ENCODE results near the gene IL4.

Gene IL4

DNA sequence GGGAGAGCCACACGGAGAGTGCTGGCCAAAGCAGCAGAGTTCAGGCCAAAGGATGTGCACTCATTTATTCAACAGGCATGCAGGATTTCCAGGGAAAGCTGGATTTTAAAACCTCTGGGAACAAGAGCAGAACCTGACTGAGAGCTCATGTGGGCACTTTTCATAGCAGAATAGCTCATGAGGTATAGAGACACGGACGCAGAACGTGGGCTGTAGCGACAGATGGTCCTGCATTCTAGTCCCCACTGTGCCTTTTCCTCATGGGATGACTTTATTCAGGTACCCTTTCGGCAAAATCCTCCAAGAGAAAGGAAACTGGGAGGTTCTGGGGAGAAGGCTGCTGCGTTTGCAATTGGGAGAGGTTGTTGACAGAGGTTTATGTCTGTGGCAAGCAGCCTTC lies 5.4 kb downstream of the IL4 start:
- Histone ChIP-seq H3K36me3 (ENCODE audit: control insufficient read depth, insufficient read depth, low read length) (no peaks in the 10 kb centered on the region), H2BK120ac (ENCODE audit: low read depth, low read length) (no peak overlapping the region), H4K5ac (ENCODE audit: low read length) (no peak overlapping the region), H3K9ac (ENCODE audit: low read length) (no peak overlapping the region), H3K4me1 (ENCODE audit: control insufficient read depth, low read depth, low read length) (no peaks in the 10 kb centered on the region), H3K56ac (ENCODE audit: low read length) (no peak overlapping the region), H3K79me2 (ENCODE audit: control insufficient read depth, insufficient read depth, low read length) (no peaks in the 10 kb centered on the region), H3K79me1 (ENCODE audit: low read length) (no peaks in the 10 kb centered on the region), H3K18ac (ENCODE audit: low read length) (no peak overlapping the region), H3K4me3 (ENCODE audit: low read length) (no peak overlapping the region), H3K4me2 (ENCODE audit: low read length) (no peak overlapping the region), H2BK15ac (replicated peaks; ENCODE audit: low read depth) (no peak overlapping the region), H2AK5ac (ENCODE audit: low read length) (no peak overlapping the region), H2BK5ac (ENCODE audit: low read length) (no peak overlapping the region), H4K8ac (ENCODE audit: low read depth, low read length) (no peak overlapping the region), H3K27me3 (ENCODE audit: insufficient read depth, low read length, poor library complexity) (no peaks in the 10 kb centered on the region), H3K27ac (ENCODE audit: low read depth, low read length) (no peak overlapping the region), H3K4ac (ENCODE audit: low read depth, low read length) (no peak overlapping the region), H3K23ac (ENCODE audit: low read length) (no peak overlapping the region)
- no peak for DNase-seq
- no CpG with 5 or more reads among the region's 7 CpGs for WGBS (ENCODE audit: extremely low coverage, insufficient coverage, low lambda C conversion rate)

DNA sequence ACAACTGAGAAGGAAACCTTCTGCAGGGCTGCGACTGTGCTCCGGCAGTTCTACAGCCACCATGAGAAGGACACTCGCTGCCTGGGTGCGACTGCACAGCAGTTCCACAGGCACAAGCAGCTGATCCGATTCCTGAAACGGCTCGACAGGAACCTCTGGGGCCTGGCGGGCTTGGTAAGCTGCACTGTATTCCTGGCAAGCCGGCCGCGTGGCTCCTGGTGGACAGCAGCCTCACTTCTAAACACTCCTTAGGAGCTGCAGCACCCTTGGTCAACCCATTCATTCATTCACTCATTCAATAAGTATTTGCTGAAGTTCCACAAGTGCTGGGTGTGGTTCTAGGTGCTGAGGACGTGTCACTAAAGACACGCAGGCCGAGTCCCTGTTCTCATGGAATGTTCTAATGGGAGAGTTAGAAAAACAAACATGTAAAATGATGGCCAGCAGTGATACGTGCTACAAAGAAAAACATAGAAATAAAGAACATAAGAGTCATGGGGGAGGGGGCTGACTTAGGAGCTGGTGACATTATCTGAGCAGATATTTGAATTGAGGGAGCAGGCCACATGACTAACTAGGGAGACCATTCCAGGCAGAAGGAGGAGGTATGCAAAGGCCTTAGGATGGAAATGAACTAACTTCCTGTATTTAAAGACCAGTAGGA lies 6.1 kb downstream of the IL4 start:
- Histone ChIP-seq H3K4ac (ENCODE audit: low read depth, low read length) (no peak overlapping the region), H4K5ac (ENCODE audit: low read length) (no peak overlapping the region), H3K4me2 (ENCODE audit: low read length) (no peak overlapping the region), H2BK15ac (replicated peaks; ENCODE audit: low read depth) (no peak overlapping the region), H2AK5ac (ENCODE audit: low read length) (no peak overlapping the region), H3K27me3 (ENCODE audit: insufficient read depth, low read length, poor library complexity) (no peaks in the 10 kb centered on the region), H3K4me3 (ENCODE audit: low read length) (no peak overlapping the region), H2BK120ac (ENCODE audit: low read depth, low read length) (no peak overlapping the region), H3K23ac (ENCODE audit: low read length) (no peak overlapping the region), H2BK5ac (ENCODE audit: low read length) (no peak overlapping the region), H4K8ac (ENCODE audit: low read depth, low read length) (no peak overlapping the region), H3K36me3 (ENCODE audit: control insufficient read depth, insufficient read depth, low read length) (no peaks in the 10 kb centered on the region), H3K79me1 (ENCODE audit: low read length) (no peaks in the 10 kb centered on the region), H3K9ac (ENCODE audit: low read length) (no peak overlapping the region), H3K79me2 (ENCODE audit: control insufficient read depth, insufficient read depth, low read length) (no peaks in the 10 kb centered on the region), H3K18ac (ENCODE audit: low read length) (no peak overlapping the region), H3K4me1 (ENCODE audit: control insufficient read depth, low read depth, low read length) (no peaks in the 10 kb centered on the region), H3K27ac (ENCODE audit: low read depth, low read length) (no peak overlapping the region), H3K56ac (ENCODE audit: low read length) (no peak overlapping the region)
- WGBS (ENCODE audit: extremely low coverage, insufficient coverage, low lambda C conversion rate) = no CpG with 5 or more reads among the region's 15 CpGs
- no peak for DNase-seq

DNA sequence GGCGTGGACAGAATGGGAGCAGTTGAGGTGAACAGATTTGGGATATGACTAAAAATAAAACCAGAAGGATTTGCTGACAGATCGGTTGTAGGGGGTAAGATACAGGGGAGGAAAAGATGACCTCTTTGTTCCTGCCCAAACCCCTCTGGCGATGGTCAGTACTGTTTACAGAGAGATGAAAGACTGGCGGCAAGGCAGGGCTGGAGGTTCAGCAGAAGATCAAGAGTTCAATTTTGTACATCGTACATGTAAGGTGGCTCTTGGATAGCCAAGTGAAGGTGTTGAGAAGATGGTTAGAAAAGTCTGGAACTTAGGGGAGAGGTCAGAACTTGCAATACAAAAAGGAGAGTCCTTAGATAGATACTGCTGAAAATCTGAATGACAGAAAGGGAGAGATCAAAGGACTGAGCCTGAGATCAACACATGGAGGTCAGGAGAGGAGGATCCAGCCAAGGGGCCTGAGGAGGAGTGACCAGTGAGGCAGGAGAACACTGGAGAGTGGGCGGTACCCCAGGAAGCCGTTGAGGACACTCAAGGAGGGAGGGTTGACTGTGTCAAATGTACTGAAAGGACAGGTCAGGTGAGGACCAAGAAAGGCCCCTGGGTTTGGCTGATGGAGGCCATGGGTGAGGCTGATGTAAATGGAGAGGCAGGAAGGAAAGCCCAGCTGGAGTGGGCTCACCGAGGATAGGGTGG lies 7.1 kb downstream of the IL4 start:
- H3K36me3 ChIP-seq (ENCODE audit: control insufficient read depth, insufficient read depth, low read length) = no peaks in the 10 kb centered on the region
- H3K4me3 ChIP-seq (ENCODE audit: low read length) = no peak overlapping the region
- H3K9ac ChIP-seq (ENCODE audit: low read length) = no peak overlapping the region
- no peak overlapping the region for H2BK5ac ChIP-seq (ENCODE audit: low read length)
- no peak overlapping the region for H3K4me2 ChIP-seq (ENCODE audit: low read length)
- no peak overlapping the region for H3K18ac ChIP-seq (ENCODE audit: low read length)
- no peaks in the 10 kb centered on the region for H3K27me3 ChIP-seq (ENCODE audit: insufficient read depth, low read length, poor library complexity)
- no peaks in the 10 kb centered on the region for H3K4me1 ChIP-seq (ENCODE audit: control insufficient read depth, low read depth, low read length)
- no CpG with 5 or more reads among the region's 8 CpGs for WGBS (ENCODE audit: extremely low coverage, insufficient coverage, low lambda C conversion rate)
- no peaks in the 10 kb centered on the region for H3K79me1 ChIP-seq (ENCODE audit: low read length)
- no peak overlapping the region for H3K4ac ChIP-seq (ENCODE audit: low read depth, low read length)
- H4K8ac ChIP-seq (ENCODE audit: low read depth, low read length) = no peak overlapping the region
- no peak overlapping the region for H3K56ac ChIP-seq (ENCODE audit: low read length)
- H2BK120ac ChIP-seq (ENCODE audit: low read depth, low read length) = no peak overlapping the region
- no peak overlapping the region for H3K23ac ChIP-seq (ENCODE audit: low read length)
- no peaks in the 10 kb centered on the region for H3K79me2 ChIP-seq (ENCODE audit: control insufficient read depth, insufficient read depth, low read length)
- no peak overlapping the region for H2AK5ac ChIP-seq (ENCODE audit: low read length)
- H4K5ac ChIP-seq (ENCODE audit: low read length) = no peak overlapping the region
- no peak for DNase-seq
- H2BK15ac ChIP-seq (replicated peaks; ENCODE audit: low read depth) = no peak overlapping the region
- no peak overlapping the region for H3K27ac ChIP-seq (ENCODE audit: low read depth, low read length)

DNA sequence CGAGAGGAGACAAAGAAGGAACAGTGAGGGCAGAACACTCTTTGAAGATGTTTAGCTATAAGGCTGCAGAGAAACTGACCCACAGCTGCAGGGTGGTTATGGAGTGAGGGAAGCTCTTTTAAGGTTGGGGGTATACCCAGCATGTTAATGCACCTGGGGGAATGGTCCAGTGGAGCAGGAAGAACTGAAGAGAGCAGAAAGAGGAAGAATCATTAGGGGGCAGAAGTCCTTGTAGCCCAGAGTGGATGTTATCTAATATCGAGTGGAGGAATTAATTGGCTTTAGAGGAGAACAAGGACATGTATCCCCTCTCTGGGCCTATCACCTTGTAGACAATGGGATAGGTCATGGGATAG lies 7.7 kb downstream of the IL4 start:
- Histone ChIP-seq H3K36me3 (ENCODE audit: control insufficient read depth, insufficient read depth, low read length) (no peaks in the 10 kb centered on the region), H2BK120ac (ENCODE audit: low read depth, low read length) (no peak overlapping the region), H3K4me1 (ENCODE audit: control insufficient read depth, low read depth, low read length) (no peaks in the 10 kb centered on the region), H4K8ac (ENCODE audit: low read depth, low read length) (no peak overlapping the region), H3K23ac (ENCODE audit: low read length) (no peak overlapping the region), H3K27ac (ENCODE audit: low read depth, low read length) (no peak overlapping the region), H3K4ac (ENCODE audit: low read depth, low read length) (no peak overlapping the region), H3K79me2 (ENCODE audit: control insufficient read depth, insufficient read depth, low read length) (no peaks in the 10 kb centered on the region), H3K27me3 (ENCODE audit: insufficient read depth, low read length, poor library complexity) (no peaks in the 10 kb centered on the region), H3K56ac (ENCODE audit: low read length) (no peak overlapping the region), H3K4me2 (ENCODE audit: low read length) (no peak overlapping the region), H2AK5ac (ENCODE audit: low read length) (no peak overlapping the region), H3K9ac (ENCODE audit: low read length) (no peak overlapping the region), H4K5ac (ENCODE audit: low read length) (no peak overlapping the region), H2BK5ac (ENCODE audit: low read length) (no peak overlapping the region), H3K79me1 (ENCODE audit: low read length) (no peaks in the 10 kb centered on the region), H2BK15ac (replicated peaks; ENCODE audit: low read depth) (no peak overlapping the region), H3K4me3 (ENCODE audit: low read length) (no peak overlapping the region), H3K18ac (ENCODE audit: low read length) (no peak overlapping the region)
- DNase-seq = no peak
- WGBS (ENCODE audit: extremely low coverage, insufficient coverage, low lambda C conversion rate) = no CpG with 5 or more reads among the region's 2 CpGs

DNA sequence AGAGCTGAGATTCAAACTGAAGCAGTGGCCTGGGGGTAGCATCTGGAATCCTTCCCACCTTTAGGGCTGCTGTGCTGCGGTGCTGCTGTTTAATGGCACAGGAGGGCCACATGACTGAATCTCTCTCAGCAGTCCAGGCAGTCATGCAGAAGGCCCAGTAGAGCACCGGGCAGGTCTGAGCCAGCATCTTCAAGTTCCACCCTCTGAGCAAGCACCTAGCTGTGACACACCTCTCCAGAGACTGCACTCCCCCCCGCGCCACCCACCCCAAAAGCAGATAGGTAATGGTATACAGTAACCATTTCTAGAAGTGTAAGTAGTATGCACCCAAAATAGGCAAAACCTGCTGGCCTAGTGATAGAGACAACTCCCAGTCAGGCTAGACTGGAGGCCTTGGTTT lies 8.2 kb downstream of the IL4 start:
- Histone ChIP-seq H4K5ac (ENCODE audit: low read length) (no peak overlapping the region), H3K4me3 (ENCODE audit: low read length) (no peak overlapping the region), H3K27me3 (ENCODE audit: insufficient read depth, low read length, poor library complexity) (no peaks in the 10 kb centered on the region), H2BK5ac (ENCODE audit: low read length) (no peak overlapping the region), H3K56ac (ENCODE audit: low read length) (no peak overlapping the region), H3K27ac (ENCODE audit: low read depth, low read length) (no peak overlapping the region), H4K8ac (ENCODE audit: low read depth, low read length) (no peak overlapping the region), H3K18ac (ENCODE audit: low read length) (no peak overlapping the region), H3K4me1 (ENCODE audit: control insufficient read depth, low read depth, low read length) (no peaks in the 10 kb centered on the region), H3K79me2 (ENCODE audit: control insufficient read depth, insufficient read depth, low read length) (no peaks in the 10 kb centered on the region), H3K23ac (ENCODE audit: low read length) (no peak overlapping the region), H3K4ac (ENCODE audit: low read depth, low read length) (no peak overlapping the region), H3K4me2 (ENCODE audit: low read length) (no peak overlapping the region), H2BK120ac (ENCODE audit: low read depth, low read length) (no peak overlapping the region), H2BK15ac (replicated peaks; ENCODE audit: low read depth) (no peak overlapping the region), H2AK5ac (ENCODE audit: low read length) (no peak overlapping the region), H3K36me3 (ENCODE audit: control insufficient read depth, insufficient read depth, low read length) (no peaks in the 10 kb centered on the region), H3K79me1 (ENCODE audit: low read length) (no peaks in the 10 kb centered on the region), H3K9ac (ENCODE audit: low read length) (no peak overlapping the region)
- WGBS (ENCODE audit: extremely low coverage, insufficient coverage, low lambda C conversion rate) = no CpG with 5 or more reads among the region's 4 CpGs
- DNase-seq = no peak

DNA sequence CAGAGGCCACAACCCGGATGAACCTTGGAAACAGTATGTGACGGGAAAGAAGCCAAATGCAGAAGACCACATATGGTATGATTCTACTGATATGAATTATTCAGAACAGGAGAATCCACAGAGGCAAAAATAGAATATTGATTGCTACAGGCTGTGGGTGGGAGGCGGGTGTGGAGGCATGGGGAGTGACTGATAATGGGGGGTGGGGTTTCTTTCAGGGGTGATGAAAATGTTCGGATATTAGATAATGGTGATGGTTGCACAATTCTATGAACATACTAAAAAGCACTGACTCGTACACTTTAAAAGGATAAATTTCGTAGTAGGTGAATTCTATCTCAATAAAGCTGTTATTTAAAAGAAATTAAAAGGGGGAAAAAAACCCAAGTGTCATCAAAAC lies 10.7 kb downstream of the IL4 start:
- H2BK120ac ChIP-seq (ENCODE audit: low read depth, low read length) = no peak overlapping the region
- no peak overlapping the region for H3K27ac ChIP-seq (ENCODE audit: low read depth, low read length)
- H3K18ac ChIP-seq (ENCODE audit: low read length) = no peak overlapping the region
- no peaks in the 10 kb centered on the region for H3K36me3 ChIP-seq (ENCODE audit: control insufficient read depth, insufficient read depth, low read length)
- H3K4ac ChIP-seq (ENCODE audit: low read depth, low read length) = no peak overlapping the region
- H4K8ac ChIP-seq (ENCODE audit: low read depth, low read length) = no peak overlapping the region
- no CpG with 5 or more reads among the region's 6 CpGs for WGBS (ENCODE audit: extremely low coverage, insufficient coverage, low lambda C conversion rate)
- no peak overlapping the region for H3K4me2 ChIP-seq (ENCODE audit: low read length)
- H4K5ac ChIP-seq (ENCODE audit: low read length) = no peak overlapping the region
- H3K56ac ChIP-seq (ENCODE audit: low read length) = no peak overlapping the region
- no peak overlapping the region for H2BK5ac ChIP-seq (ENCODE audit: low read length)
- no peak for DNase-seq
- H3K27me3 ChIP-seq (ENCODE audit: insufficient read depth, low read length, poor library complexity) = no peaks in the 10 kb centered on the region
- H2BK15ac ChIP-seq (replicated peaks; ENCODE audit: low read depth) = no peak overlapping the region
- no peak overlapping the region for H3K23ac ChIP-seq (ENCODE audit: low read length)
- no peaks in the 10 kb centered on the region for H3K79me1 ChIP-seq (ENCODE audit: low read length)
- no peaks in the 10 kb centered on the region for H3K4me1 ChIP-seq (ENCODE audit: control insufficient read depth, low read depth, low read length)
- H3K4me3 ChIP-seq (ENCODE audit: low read length) = no peak overlapping the region
- no peak overlapping the region for H2AK5ac ChIP-seq (ENCODE audit: low read length)
- no peaks in the 10 kb centered on the region for H3K79me2 ChIP-seq (ENCODE audit: control insufficient read depth, insufficient read depth, low read length)
- no peak overlapping the region for H3K9ac ChIP-seq (ENCODE audit: low read length)
